GM21367 (cell line): ENCODE measurements around the gene EFNA5.

Experiments
- ATAC-seq: cut with Tn5 transposase; IDR thresholded peaks from one replicate; pipeline ENCODE4 v1.9.1; 2021; ENCODE audit not compliant: unreplicated experiment

EFNA5 gene

GRCh38 chr5:107646418-107646817 is 24.3 kb downstream of the EFNA5 start:
- no peak for ATAC-seq

GRCh38 chr5:107640568-107640967 is 30.2 kb downstream of the EFNA5 start:
- ATAC-seq, result no peak

GRCh38 chr5:107639990-107640389 is 30.7 kb downstream of the EFNA5 start:
- no peak for ATAC-seq

GRCh38 chr5:107636555-107636954 is 34.2 kb downstream of the EFNA5 start:
- no peak for ATAC-seq

- ATAC-seq, result no peak
These were observed 34.7 kb downstream of the EFNA5 start for GRCh38 chr5:107636068-107636467.

GRCh38 chr5:107634981-107635848 is 35.5 kb downstream of the EFNA5 start:
- no peak for ATAC-seq

- no peak for ATAC-seq
These were observed 37.4 kb downstream of the EFNA5 start for GRCh38 chr5:107633171-107633901.

GRCh38 chr5:107631805-107632362 is 38.9 kb downstream of the EFNA5 start:
- ATAC-seq, result no peak

GRCh38 chr5:107630184-107630583 is 40.6 kb downstream of the EFNA5 start:
- no peak for ATAC-seq

- ATAC-seq, result no peak
These were observed 46.5 kb downstream of the EFNA5 start for GRCh38 chr5:107624235-107624634.

- ATAC-seq, result no peak
These were observed 49.6 kb downstream of the EFNA5 start for GRCh38 chr5:107621089-107621488.

GRCh38 chr5:107619781-107620180 is 51.0 kb downstream of the EFNA5 start:
- no peak for ATAC-seq

GRCh38 chr5:107618242-107618641 is 52.5 kb downstream of the EFNA5 start:
- no peak for ATAC-seq

- no peak for ATAC-seq
These were observed 53.7 kb downstream of the EFNA5 start for GRCh38 chr5:107617052-107617451.

GRCh38 chr5:107616213-107616612 is 54.5 kb downstream of the EFNA5 start:
- no peak for ATAC-seq

GRCh38 chr5:107615299-107615817 is 55.4 kb downstream of the EFNA5 start:
- no peak for ATAC-seq

GRCh38 chr5:107612541-107612940 is 58.2 kb downstream of the EFNA5 start:
- ATAC-seq, result no peak

GRCh38 chr5:107610798-107611197 is 59.9 kb downstream of the EFNA5 start:
- ATAC-seq, result no peak

- no peak for ATAC-seq
These were observed 62.9 kb downstream of the EFNA5 start for GRCh38 chr5:107607671-107608345.

GRCh38 chr5:107607196-107607595 is 63.5 kb downstream of the EFNA5 start:
- ATAC-seq, result no peak

- no peak for ATAC-seq
These were observed 65.1 kb downstream of the EFNA5 start for GRCh38 chr5:107605596-107606125.
